Hepatocyte (in vitro differentiated cells): ENCODE measurements around the gene HLA-DOB.

Experiments
- EZH2phosphoT487 ChIP-seq: fragments of 200-600 bp; sonication (generic); IDR thresholded peaks from one replicate; pipeline ENCODE4 v1.6.1; 2018; ENCODE audit warnings: antibody characterized with exemption, mild to moderate bottlenecking, low read depth, moderate library complexity; ENCODE audit not compliant: unreplicated experiment, severe bottlenecking
- TF ChIP-seq, protein P1 (sequence below): fragments of 200-600 bp; sonication (generic); IDR thresholded peaks from 2 replicates; pipeline ENCODE4 v1.5.1; 2016; ENCODE audit warnings: antibody characterized with exemption, mild to moderate bottlenecking; ENCODE audit not compliant: poor library complexity

DNA sequence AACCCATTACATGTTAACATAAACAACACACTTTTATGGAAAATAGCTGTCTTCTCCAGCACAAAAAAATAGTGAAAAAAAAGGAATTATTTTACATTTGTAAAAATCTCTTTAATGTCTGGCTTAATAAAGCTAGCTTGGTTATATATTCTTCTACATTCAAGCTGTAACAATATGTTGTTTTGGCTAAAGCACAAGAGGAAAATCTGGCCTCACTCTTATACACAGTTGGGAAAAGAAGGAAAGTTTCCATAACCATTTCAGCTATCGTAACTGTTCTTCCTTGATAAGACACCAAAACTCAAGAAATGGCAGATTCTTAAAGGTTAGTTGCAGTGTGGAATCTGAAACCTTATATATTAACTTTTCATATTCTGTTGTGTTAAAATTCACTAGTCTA lies 7.6 kb downstream of the HLA-DOB start:
- TF ChIP-seq, protein P1, sequence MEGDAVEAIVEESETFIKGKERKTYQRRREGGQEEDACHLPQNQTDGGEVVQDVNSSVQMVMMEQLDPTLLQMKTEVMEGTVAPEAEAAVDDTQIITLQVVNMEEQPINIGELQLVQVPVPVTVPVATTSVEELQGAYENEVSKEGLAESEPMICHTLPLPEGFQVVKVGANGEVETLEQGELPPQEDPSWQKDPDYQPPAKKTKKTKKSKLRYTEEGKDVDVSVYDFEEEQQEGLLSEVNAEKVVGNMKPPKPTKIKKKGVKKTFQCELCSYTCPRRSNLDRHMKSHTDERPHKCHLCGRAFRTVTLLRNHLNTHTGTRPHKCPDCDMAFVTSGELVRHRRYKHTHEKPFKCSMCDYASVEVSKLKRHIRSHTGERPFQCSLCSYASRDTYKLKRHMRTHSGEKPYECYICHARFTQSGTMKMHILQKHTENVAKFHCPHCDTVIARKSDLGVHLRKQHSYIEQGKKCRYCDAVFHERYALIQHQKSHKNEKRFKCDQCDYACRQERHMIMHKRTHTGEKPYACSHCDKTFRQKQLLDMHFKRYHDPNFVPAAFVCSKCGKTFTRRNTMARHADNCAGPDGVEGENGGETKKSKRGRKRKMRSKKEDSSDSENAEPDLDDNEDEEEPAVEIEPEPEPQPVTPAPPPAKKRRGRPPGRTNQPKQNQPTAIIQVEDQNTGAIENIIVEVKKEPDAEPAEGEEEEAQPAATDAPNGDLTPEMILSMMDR, result no peak
- no peak for TF ChIP-seq EZH2phosphoT487
